GM12864 (cell line): ENCODE data around the gene HP1BP3.

Source experiments
- DNase-seq: peaks from one replicate; pipeline ENCODE4 v3.0.0-alpha.2; 2011; ENCODE audit warnings: low read depth
- H3K4me3 ChIP-seq: 2 replicates; pipeline ENCODE4 v1.5.1; 2011; ENCODE audit warnings: mild to moderate bottlenecking, low read depth, low read length, control low read depth
- CTCF ChIP-seq: IDR thresholded peaks from 2 replicates; pipeline ENCODE4 v1.5.1; 2011; ENCODE audit warnings: low read depth, mild to moderate bottlenecking, moderate library complexity, low read length, control low read depth, inconsistent platforms; ENCODE audit errors: missing control alignments

Gene HP1BP3

GRCh38 chr1:20731057-20731991 is 55.8 kb downstream of the HP1BP3 start:
- no peak for TF ChIP-seq CTCF
- peak overlapping the region; percentile 60 for H3K4me3 ChIP-seq
- DNase-seq = no peak

GRCh38 chr1:20730690-20731056 is 56.4 kb downstream of the HP1BP3 start:
- TF ChIP-seq CTCF = no peak
- DNase-seq = no peak
- no peak overlapping the region for H3K4me3 ChIP-seq

- no peak overlapping the region for H3K4me3 ChIP-seq
- DNase-seq = no peak
- TF ChIP-seq CTCF = no peak
Measured at GRCh38 chr1:20729990-20730689, 57.0 kb downstream of the HP1BP3 start.

DNA sequence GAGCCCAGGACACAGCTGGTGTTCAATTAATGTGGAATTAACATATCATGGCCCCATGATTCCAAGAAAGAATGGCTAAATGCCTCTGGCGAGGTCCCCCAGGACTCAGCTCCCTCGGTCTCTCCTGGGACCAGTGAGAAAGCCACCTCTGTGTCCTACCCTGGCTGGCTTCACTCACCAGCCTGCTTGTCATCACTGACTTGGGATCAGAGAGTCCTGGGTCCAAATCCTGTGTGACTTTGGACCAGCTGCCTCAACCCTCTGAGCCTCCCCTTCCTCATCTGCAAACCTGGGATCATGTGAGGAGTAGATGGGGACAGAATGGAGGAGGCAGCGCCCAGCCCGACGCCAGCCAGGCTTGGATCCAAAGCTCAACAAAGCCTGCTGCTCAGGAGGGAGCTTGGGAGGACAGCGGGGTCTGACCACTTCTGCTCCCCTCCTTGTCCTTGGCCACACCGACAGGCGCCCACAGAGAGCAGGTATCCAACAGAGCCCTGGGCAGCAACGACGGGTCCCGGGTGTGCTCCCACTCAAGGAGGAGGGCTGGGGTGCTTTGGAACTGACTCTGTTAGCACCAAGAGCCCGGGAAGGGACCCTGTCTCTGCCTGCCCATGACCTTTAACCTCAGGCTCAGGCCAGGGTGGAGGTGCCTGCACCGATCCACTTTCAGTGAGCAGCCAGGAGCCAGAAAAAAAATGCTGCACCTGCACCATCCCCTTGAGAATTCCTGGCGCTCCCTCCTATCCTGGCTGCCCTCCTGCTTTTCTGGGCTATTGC is 57.8 kb downstream of the HP1BP3 start:
- H3K4me3 ChIP-seq = no peak overlapping the region
- DNase-seq = no peak
- TF ChIP-seq CTCF = no peak

DNA sequence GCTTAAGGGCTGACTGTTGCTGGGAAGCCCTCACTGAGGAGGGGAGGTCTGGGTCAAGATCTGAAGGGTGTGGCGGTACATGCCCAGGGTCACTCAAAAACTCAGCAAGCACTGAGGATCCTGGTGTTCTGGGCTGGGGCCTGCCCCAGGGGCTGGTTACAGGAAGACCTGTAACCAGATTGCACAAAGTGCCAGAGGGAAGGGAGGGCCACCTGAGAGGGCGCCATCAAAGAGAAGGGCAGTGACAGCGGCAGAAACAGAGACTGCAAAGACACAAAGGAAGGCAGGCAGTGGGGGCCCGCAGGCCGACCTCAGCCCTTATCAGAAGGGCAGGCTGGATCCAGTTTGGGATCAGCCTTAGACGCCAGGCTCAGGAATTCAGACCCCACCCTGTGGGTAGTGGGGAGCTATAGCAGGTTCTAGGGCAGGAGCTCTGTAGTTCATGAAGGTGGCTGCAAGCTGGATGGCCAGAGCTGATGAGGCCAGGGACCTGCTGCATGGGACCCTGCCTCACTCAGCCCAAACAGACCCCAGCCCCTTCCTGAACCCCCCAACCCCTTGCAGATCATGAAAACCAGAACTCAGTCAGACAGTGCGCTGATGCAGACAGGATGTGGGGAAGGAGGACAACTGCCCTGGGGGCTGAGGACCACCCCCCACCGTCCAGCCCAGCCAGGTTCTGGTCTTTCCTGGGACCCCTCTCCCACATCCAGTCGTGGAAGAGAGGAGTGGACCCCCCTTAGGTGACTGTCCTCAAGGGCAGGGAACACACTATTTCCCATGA is 58.5 kb downstream of the HP1BP3 start:
- no peak overlapping the region for H3K4me3 ChIP-seq
- DNase-seq = no peak
- TF ChIP-seq CTCF = no peak

- no peak for DNase-seq
- TF ChIP-seq CTCF = peak; percentile 19
- H3K4me3 ChIP-seq = no peak overlapping the region
Measured at GRCh38 chr1:20727746-20728316, 59.3 kb downstream of the HP1BP3 start.
